GM19328 (cell line): ENCODE data around the gene MCTP1.
"Not testable (repeated sequence)": the region's sequence is repeated elsewhere in the genome, so short reads cannot be mapped to it uniquely, and the experiment has no call there.

Experiments used
- ATAC-seq: cut with Tn5 transposase; IDR thresholded peaks from one replicate; pipeline ENCODE4 v1.9.1; 2021; ENCODE audit warnings: mild to moderate bottlenecking, moderate library complexity; ENCODE audit not compliant: unreplicated experiment

The MCTP1 gene

GRCh38 chr5:95035891-95036685, 248.8 kb downstream of the MCTP1 start:
- ATAC-seq: no peak

- no peak for ATAC-seq
Observed at GRCh38 chr5:95032801-95033200, 252.1 kb downstream of the MCTP1 start.

GRCh38 chr5:95029569-95030366, 255.1 kb downstream of the MCTP1 start:
- no peak for ATAC-seq

GRCh38 chr5:95027775-95028174, 257.1 kb downstream of the MCTP1 start:
- no peak for ATAC-seq

GRCh38 chr5:95027151-95027721, 257.7 kb downstream of the MCTP1 start:
- no peak for ATAC-seq

GRCh38 chr5:95026718-95027117, 258.2 kb downstream of the MCTP1 start:
- ATAC-seq: no peak

- ATAC-seq: peak; percentile 57
Observed at GRCh38 chr5:95022967-95023695, 261.8 kb downstream of the MCTP1 start.

GRCh38 chr5:95020345-95020744, 264.5 kb downstream of the MCTP1 start:
- ATAC-seq: no peak

GRCh38 chr5:95018946-95019345, 265.9 kb downstream of the MCTP1 start:
- no peak for ATAC-seq

GRCh38 chr5:95018511-95018910, 266.4 kb downstream of the MCTP1 start:
- ATAC-seq: no peak

- ATAC-seq: no peak
Observed at GRCh38 chr5:95009812-95010211, 275.1 kb downstream of the MCTP1 start.

GRCh38 chr5:95007921-95008597, 276.8 kb downstream of the MCTP1 start:
- ATAC-seq: no peak

- no peak for ATAC-seq
Observed at GRCh38 chr5:95005811-95006210, 279.1 kb downstream of the MCTP1 start.

- no peak for ATAC-seq
Observed at GRCh38 chr5:94998670-94999069, 286.2 kb downstream of the MCTP1 start.

- not testable (repeated sequence) for ATAC-seq
Observed at GRCh38 chr5:94994537-94994936, 290.4 kb downstream of the MCTP1 start.

GRCh38 chr5:94993491-94993890, 291.4 kb downstream of the MCTP1 start:
- no peak for ATAC-seq

- no peak for ATAC-seq
Observed at GRCh38 chr5:94992325-94992724, 292.6 kb downstream of the MCTP1 start.

GRCh38 chr5:94983861-94984535, 300.9 kb downstream of the MCTP1 start:
- no peak for ATAC-seq

GRCh38 chr5:94977437-94977836, 307.5 kb downstream of the MCTP1 start:
- no peak for ATAC-seq

GRCh38 chr5:94976853-94977252, 308.0 kb downstream of the MCTP1 start:
- no peak for ATAC-seq
